HG03354 (cell line): ENCODE measurements around the gene ATP10B.
A peak's percentile ranks its signal among the peaks of the same experiment; 100 is the strongest.
"Not testable (repeated sequence)": the region's sequence is repeated elsewhere in the genome, so short reads cannot be mapped to it uniquely, and the experiment has no call there.

Source experiments
- ATAC-seq: cut with Tn5 transposase; IDR thresholded peaks from one replicate; pipeline ENCODE4 v1.9.1; 2021; ENCODE audit warnings: mild to moderate bottlenecking; ENCODE audit not compliant: unreplicated experiment, poor library complexity, severe bottlenecking

ATP10B gene

DNA sequence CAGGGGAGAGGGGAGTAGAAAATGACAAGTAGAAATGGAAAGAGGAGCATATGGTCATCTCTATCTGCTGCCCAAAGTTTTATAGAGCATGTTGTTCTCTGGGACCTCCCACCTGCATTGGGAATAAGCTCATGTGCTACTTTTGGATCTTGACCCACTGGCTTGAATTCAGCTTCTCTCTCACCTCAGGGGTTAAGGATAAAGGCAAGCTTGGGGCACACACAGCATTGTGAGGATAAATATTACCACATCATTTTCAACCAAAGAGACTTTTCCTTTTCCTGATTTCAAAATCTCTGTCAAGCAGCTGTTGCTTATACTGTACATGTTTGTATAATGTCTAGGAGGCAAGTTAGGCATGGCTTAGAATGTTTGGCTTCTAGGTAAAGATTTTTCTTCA lies 16.6 kb downstream of the ATP10B start:
- ATAC-seq, result peak; percentile 36

DNA sequence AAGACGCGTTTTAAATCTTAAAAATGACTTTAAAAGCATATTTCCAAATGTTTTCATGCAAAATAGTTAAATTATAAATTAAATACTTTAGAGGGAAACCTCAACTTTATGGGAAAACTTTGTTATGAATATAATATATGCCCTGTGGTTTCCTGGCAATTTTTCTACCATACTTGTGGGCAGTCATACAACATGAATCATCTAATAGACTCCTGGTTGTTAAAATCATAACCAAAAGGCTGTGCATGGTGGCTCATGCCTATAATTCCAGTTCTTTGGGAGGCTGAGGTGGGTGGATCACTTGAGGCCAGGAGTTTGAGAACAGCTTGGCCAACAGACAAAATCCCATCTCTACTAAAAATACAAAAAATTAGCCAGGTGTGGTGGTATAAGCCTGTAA lies 18.2 kb downstream of the ATP10B start:
- no peak for ATAC-seq

DNA sequence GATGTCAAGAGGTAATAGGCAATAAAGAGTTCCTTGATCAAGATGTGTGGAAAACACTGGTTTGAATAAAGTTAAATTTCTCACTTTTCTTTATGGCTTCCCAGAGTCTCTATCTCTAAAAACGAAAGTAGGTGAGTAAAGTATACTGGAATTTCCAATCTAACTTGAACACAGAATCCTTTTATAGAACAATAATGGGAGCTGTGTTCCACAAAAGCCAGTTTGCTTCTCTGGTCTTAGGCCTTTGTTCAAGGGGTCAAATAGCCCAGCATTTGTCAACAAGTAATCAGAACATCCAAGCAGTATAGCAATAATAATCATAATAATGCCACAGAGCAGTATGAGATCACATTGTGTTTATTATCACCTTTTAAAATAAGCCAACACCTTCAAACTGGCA lies 20.2 kb downstream of the ATP10B start:
- no peak for ATAC-seq

DNA sequence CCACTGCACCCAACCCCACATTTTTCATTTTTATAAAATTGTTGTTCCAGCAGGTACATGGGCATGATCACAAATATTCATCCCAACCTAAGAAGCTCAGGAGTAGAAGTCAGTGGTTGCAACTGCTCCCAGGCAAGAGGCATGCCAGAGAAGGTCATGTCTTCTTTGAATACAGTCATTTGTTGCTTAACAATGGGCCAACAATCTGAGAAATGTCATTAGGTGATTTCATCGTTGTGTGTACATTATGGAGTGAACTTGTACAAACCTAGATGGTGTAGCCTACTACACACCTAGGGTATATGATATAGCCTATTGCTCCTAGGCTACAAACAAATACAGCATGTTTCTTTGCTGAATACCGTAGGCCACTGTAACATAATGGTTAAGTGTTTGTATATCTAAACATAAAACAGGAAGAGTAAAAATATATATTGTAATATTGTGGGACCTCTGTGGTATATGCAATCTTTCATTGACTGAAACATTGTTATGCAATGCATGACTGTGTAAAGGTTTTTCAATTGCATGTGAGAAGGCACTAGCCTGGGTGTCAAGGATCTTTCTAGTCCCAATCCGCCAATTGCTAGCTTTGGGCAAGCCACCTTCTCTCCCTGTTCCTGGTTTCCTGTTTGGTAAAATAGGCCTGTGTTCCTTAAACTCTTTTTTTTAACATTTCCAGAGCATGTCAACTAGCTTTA lies 27.6 kb downstream of the ATP10B start:
- no peak for ATAC-seq

DNA sequence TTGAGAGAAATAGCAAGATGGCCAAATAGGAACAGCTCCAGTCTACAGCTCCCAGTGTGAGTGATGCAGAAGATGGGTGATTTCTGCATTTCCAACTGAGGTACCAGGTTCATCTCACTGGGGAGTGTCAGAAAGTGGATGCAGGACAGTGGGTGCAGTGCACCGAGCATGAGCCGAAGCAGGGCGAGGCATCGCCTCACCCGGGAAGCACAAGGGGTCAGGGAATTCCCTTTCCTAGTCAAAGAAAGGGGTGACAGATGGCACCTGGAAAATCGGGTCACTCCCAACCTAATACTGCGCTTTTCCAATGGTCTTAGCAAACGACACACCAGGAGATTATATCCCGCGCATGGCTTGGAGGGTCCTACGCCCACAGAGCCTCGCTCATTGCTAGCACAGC lies 39.0 kb downstream of the ATP10B start:
- ATAC-seq, result not testable (repeated sequence)

DNA sequence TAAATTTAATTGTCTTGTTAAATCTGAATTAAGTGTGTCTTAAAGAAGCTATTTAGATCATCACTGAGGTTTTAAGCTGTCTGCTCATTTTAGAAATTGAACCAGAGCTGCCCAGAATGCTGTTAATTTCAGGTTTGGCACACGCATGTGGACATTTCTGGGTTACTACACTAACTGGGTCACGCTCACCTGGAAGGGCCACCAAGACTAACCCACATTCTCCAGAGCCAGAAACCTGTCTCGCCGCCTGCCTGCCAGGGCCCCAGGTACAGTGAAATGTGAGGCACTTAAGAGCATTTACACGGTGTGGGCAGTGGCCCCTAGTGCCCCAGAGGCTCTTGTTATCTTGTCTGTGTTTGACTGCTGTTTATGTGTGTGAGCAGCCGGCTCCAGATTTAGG lies 46.6 kb downstream of the ATP10B start:
- no peak for ATAC-seq

DNA sequence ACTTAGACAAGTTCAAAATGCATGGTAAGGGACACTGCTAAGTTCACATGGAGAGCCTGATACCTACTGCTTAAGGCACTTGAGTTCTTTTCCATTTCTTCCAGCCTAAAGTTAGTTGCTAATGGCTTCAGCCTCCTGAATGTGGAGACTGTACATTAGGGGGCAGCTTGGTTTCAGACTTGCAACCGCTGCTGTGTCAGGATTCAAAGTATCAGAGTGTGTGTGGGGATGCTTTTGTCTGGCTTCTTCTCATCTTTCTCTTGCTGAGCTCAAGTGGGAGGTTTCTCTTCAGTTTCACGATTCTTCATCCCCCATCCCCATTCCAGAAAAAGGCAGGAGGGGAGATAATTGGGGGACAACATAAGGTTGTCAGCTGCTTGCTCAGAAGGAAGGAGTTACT lies 49.4 kb downstream of the ATP10B start:
- ATAC-seq, result no peak

DNA sequence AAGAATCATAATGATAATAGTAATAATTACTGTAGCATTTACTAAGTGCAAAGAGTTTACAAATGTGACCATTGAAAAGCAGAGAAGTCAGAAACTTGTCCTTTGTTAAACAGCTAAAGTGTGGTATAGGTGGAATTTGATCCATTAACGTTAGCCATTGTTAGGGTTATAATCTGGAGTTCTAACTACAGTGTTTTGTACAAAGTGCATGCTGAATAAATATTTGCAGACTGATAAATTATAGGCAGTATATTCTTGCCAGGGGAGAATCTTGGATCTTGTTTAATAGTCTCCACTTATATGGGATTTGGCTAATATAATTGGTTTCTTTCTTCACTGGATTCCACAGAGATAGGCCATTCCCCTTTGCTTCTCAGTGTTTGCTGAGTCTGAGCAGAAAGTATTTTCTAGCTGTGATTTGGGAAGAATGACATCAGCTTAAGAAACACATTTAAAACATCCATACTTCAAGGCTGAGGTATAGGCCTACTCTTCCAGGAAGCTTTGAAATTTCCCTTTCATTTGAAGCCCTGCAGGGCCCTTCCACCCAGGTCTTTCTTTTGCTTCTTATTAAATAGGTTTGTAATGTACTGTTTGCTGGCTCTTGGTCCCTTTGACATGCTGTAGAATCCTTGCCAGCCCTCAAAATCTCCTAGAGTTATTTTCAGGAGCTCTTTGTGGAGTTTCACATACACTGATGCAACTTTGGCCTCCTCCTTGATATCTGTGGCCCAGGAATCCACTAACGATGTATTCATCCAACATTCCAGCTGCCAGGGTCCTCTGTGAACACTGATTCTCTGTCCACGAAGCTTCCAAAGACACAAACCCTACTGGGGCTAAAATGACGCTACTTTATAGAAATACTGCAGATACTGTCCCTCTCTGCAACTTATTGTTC lies 51.4 kb downstream of the ATP10B start:
- no peak for ATAC-seq

DNA sequence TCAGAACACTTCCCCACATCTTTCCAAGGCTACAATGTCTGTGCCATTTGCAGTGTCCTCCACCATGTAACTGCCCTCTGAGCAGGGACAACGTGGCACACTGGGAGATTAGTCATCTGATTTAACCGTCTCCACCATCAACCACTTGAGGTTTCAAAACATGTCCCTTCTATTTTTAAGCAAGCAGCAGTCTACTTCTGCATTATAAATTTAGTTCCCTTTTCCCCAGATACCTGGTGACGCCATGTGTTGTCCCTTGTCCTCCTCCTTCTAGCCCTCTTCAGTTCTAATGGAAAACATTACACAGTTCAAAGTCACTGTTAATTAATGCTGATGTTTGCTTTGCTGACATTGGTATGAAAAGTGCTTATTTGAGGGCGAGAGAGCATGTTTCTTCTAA lies 52.8 kb downstream of the ATP10B start:
- peak; percentile 62 for ATAC-seq

DNA sequence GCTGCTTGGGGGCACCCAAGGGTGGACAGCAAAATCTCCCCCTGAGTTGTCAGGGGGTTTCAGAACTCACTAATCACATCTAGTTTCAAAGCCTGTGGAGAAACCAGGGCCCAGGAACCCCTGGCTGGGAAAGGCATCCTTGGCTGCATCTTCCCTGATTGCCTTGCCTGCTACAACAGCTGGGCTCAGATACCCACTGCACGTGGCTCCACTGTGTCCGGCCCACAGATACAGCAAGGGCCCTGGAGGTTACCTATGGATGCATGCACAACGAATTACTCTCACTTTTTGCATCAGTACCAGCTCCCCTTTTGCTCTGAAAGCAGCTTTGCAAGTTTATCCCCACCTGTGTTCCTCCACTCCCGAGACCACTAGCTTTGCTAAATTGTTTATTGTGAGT lies 55.0 kb downstream of the ATP10B start:
- no peak for ATAC-seq

DNA sequence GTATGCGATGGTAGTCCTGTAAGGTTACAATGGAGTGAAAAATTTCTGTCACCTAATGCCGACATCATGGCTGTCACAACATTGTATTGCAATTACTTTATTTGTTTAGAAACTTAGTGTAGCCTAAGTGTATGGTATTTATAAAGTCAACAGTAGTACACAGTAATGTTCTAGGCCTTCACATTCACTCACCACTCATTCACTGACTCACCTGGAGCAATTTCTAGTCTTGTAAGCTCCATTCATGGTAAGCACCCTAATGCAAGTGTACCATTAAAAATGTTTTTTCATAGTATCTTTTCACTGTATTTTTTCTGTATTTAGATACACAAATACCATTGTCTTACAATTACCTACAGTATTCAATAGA lies 58.5 kb downstream of the ATP10B start:
- ATAC-seq, result no peak

DNA sequence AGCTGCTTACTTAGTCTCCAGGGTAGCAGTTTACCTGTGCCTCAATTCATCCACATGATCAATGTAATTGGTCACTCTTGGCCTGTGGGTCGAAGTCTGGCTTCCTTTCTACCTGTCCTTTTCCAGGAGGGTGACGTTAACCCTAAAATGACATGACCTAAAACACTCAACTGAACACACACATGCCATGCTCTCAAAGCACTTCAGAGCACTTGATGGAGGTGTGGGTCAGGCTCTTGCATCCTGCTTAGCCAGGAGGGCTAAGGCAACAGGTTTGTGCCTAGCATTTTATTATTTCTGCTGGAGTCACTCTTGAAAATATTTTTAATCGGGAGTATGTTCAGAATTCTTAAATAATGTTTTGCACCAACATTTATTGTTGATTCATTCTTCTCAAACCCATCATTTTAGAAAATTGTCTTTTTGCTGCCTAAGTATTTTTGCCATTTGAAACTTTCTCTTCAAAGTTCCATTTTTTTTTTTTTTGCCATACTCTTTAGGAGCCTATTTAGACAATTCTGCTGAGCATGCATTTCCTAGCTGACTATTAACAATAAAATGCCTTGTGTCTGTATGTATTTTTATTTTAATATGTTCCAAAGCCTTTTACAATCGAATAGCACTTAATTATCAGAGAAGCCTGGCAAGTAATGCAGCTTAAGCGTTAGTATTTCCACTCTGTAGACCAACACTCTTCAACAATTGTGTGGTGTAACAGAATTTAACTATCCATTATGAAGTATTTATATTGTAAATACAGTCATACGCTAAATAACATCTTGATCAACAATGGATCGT lies 59.1 kb downstream of the ATP10B start:
- ATAC-seq, result no peak

DNA sequence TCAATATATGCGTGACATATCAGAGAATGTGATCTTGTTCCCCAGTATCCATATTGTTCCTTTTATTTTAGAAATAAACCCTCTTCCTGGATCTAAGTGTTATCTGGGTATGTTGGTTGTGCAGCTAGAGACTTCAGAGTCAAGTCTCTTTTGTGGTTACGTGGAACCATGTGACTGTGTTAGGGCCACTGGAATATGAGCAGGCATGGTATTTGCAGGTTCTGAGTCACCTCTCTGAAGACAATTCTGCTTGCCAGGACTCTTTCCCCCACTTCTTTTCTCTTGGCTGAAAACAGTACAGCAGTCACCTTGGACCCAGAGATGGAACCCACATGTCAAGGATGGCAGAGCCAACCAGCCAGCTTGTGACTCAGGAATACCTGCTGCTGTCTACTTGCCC lies 59.7 kb downstream of the ATP10B start:
- ATAC-seq, result no peak

DNA sequence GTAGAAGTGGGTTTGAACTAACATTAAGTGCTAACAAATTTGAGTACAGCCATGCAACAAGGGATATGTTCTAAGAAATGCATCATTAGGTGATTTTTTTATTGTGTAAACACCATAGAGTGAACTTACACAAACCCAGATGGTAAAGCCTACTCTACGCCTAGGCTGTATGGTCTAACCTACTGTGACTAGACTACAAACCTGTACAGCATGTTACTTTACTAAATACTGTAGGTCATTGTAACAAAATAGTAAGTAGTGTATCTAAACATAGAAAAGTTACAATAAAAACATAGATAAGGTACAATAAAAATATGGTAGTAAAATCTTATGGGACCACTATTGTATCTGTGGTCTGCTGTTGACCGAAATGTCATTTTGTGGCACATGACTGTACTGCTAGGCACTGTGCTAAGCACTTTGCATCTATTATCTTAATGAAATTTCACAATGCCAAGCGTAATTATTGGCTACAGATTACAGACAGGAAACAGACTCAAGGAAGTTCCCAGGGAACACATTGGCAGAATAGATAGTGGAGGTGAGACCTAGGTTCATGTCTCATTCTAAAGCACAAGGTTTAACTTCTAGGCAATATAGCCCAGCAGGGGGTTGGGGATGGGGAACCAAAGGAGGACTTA lies 62.7 kb downstream of the ATP10B start:
- ATAC-seq, result no peak

DNA sequence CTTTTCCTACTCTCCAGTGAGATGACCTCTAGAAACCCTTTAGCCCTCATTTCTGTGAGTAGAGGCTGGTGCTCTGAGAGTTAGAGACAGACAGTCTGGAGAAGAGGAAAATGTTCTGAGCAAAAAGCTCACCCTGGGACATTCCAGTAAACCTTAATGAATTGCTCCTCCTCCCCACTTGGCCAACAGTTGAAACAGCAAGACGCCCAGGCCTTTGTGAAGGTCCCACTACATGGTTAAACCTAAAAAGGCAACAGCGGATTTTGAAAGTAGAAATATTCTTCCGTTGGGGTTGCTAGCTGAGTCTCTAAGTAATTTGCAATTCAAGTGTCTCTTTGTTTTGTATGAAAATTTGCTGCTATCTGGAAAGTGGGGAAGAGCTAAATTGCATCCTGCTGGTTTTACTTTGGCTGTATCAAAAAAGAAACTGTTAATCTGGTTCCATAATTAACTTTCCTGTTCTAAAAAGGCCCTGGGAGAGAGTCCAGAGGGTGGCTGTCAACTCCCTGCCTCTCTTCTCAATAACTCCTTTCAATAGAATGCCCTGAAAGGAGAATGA lies 63.8 kb downstream of the ATP10B start:
- ATAC-seq, result no peak

DNA sequence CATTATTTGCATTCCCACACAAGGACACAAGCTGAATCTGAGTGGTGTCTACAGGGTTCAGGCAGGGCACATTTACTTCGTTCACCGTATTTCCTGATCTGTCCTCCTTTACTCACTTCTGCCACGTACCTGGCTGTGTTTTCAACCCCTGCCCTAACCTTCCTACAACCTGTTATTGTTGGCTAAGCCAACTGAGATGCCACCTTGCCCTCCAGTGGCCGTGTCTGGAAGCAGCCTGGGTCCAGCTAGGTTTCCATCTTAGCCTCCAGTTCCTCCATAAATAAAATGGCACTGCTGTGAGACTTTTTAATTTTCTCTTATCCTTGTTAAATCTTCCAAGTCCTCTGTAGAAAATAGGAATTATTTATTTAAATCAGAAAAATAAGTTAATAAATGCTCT lies 64.8 kb downstream of the ATP10B start:
- ATAC-seq, result peak; percentile 67

DNA sequence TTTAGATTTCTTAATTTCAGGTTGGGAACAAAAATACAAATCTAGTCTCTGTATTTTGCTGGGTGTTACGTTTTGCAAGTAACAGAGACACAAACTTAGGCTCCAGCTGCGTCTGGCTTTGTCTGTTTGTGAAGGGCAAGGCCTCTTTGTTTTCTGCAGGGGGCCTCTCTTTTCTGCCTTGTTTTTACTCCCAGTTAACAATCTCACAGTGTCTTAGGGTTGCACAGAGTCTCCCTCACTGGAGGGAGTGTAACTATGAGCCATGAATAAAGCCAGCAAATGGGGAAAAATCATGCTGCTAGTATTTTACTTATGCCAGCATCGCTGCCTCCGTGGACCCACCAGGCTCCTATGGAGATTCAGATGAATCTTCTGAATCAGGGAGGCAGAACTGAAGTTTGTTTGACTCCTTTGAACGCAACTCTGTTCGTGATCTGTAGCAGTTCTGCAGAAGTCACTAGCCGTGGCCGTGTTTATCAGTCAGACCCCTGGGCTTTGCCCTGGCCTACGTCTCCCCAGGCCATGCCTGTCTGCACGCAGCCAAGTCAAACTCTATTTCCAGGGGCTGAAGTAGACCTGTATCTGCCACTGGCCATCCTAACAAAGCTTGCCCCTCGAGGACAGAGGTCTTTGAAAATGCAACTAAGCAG lies 77.2 kb downstream of the ATP10B start:
- ATAC-seq, result no peak

DNA sequence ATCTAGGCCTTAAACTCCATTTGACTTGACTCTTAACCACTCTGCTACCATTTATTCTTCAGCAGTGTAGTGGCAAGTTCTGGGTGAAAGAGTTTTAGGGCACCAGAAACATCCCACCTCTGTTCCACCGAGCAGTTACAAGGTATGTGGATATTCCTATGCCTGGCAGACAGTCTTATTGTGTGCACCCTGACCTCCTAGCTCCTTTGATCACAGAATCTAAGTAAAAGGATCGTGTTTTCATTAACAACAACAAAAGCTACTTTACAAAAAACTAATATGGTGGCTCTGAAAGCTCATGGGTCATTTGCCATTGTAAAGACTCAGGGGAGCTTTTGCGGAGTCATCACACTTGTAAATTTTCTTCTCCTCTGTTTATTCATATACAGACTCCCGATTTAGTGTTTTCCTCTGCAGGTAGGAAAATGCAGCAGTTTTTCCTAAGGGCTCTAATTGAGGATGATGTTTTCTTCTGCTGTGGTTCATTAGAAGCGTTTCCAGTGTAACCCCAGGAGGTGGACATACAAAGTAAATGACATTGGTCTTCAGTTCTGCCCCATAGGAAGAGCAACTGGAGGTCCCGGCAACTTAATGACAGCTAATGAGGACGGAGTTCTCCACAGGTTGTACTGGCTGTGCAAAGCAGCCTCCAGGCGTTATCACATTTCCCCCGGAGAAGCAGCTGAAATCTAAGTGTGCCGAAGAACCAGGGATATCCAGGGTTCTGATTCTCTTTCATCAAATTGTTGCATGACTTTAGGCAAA lies 78.2 kb downstream of the ATP10B start:
- no peak for ATAC-seq

DNA sequence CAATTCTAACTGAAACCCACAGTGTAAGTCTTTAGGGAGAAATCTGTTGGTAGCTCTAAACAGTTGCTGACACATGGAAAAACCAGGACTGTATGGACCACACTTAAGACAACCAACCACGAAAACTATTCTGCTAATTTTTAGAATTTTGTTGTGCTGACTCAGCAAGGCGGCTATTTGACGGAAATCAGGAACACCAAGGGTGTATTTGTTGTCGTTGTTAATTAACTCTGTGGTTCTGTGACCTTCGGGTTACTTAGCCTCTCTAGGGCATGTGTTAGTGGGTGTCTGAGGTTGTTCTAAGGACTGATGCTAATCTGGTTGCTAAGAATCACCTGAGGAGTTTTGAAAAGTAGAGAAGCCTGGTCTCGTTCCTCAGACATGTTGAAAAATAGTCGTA lies 79.2 kb downstream of the ATP10B start:
- no peak for ATAC-seq
